ENCODE results near the gene ZNF579.

DNA sequence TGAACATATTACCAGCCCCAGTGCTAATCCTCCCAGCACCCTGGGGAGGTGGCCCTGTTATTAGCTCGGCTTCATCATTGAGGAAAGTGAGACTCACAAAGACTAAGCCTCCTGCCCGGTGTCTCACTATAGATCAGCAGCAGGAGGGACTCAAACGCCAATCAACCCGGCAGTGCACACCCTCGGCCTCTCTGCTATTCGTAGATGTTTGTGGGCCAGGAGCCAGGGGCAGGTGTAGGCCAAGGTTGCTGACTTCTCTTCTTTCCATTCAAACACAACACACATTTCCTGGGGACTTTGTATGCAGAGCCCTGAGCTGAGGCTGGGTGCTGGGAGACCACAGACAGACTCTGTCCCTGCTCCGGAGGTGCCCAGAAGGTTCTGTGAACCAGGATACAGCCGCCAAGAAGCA is 25.9 kb downstream of the ZNF579 start:
- TF ChIP-seq RNF2 (IDR thresholded peaks at IDR 0.05; ENCODE audit: borderline replicate concordance, low read depth) (no peak), ZFP36 (IDR thresholded peaks at IDR 0.05; ENCODE audit: borderline replicate concordance, partially characterized antibody) (no peak), MAZ (IDR thresholded peaks at IDR 0.05; ENCODE audit: borderline replicate concordance, low read depth, low read length) (no peak), MAFK (IDR thresholded peaks at IDR 0.05; ENCODE audit: partially characterized antibody) (no peak), SMC3 (IDR thresholded peaks at IDR 0.05) (no peak)
- TF ChIP-seq, protein P1, sequence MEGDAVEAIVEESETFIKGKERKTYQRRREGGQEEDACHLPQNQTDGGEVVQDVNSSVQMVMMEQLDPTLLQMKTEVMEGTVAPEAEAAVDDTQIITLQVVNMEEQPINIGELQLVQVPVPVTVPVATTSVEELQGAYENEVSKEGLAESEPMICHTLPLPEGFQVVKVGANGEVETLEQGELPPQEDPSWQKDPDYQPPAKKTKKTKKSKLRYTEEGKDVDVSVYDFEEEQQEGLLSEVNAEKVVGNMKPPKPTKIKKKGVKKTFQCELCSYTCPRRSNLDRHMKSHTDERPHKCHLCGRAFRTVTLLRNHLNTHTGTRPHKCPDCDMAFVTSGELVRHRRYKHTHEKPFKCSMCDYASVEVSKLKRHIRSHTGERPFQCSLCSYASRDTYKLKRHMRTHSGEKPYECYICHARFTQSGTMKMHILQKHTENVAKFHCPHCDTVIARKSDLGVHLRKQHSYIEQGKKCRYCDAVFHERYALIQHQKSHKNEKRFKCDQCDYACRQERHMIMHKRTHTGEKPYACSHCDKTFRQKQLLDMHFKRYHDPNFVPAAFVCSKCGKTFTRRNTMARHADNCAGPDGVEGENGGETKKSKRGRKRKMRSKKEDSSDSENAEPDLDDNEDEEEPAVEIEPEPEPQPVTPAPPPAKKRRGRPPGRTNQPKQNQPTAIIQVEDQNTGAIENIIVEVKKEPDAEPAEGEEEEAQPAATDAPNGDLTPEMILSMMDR (IDR thresholded peaks at IDR 0.05): no peak

Measured in A549 (cell line).